Activated naive CD8-positive, alpha-beta T cell treated with anti-CD3 and anti-CD28 coated beads, Interleukin-2, amount 50 U/mL, for 24 hours (primary cell): ENCODE results near the gene FUCA1.

Experiments
- ATAC-seq: fragments of 150-1000 bp; cut with Tn5 transposase; one replicate; pipeline ENCODE4 v1.10.0; 2021
- DNase-seq: peaks from one replicate; pipeline ENCODE4 v3.0.0; 2021
- H3K27ac Mint-ChIP-seq: one replicate; pipeline ENCODE4 v1.8.0; 2021; ENCODE audit warnings: mild to moderate bottlenecking, mixed read lengths
- H3K27me3 Mint-ChIP-seq: one replicate; pipeline ENCODE4 v1.8.0; 2021; ENCODE audit warnings: mixed read lengths
- H3K36me3 Mint-ChIP-seq: one replicate; pipeline ENCODE4 v1.8.0; 2021; ENCODE audit warnings: low read depth, mixed read lengths
- H3K4me1 Mint-ChIP-seq: one replicate; pipeline ENCODE4 v1.8.0; 2021; ENCODE audit warnings: mixed read lengths
- H3K4me3 Mint-ChIP-seq: one replicate; pipeline ENCODE4 v1.8.0; 2021; ENCODE audit warnings: mild to moderate bottlenecking, moderate library complexity, mixed read lengths
- H3K9me3 Mint-ChIP-seq: one replicate; pipeline ENCODE4 v1.8.0; 2021; ENCODE audit warnings: mixed read lengths

FUCA1 gene

DNA sequence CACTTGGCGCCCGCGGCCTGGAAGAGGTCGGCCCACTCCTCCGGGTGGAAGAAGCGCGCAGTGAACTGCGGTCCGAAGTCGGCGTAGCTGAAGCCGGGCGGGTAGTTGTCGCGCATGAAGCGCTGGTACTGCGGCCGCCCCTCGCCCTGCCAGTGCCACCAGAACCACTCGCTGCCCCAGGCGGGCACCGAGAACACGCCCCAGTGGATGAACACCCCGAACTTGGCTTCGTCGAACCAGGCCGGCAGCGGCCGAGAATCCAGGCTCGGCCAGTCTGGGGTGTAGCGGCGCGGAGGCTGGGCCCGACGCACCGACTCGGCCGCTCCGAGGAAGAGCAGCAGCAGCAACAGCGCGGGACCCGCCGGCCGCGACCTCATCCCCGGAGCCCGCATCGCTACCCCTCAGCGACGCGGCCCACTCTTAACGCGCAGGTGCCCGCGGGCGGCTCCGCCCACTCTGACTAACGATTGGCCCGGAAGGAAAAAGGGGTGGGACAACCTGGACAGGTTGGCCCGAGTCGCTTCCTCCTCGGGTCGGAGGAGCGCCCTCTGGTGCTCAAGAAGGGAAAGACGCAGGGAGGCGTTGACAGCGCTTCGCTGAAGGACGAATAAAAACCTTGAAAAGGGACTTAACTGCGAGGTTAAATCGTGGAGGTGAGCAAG is at the start of gene FUCA1:
Gene FUCA1, minus strand, starts transcription at position 396 of the 662 bp plus-strand sequence. Its CDS starts 4 bp downstream, at position 392.
- Mint-ChIP-seq H3K27ac (peak within 1 kb of the TSS; percentile 65), H3K4me3 (peak within 1 kb of the TSS; percentile 76), H3K4me1 (peaks cover 20% of the 10 kb centered on the region), H3K27me3 (peaks cover 3% of the 10 kb centered on the region), H3K9me3 (no peaks in the 10 kb centered on the region), H3K36me3 (peaks cover 9% of the 10 kb centered on the region)
- DNase-seq (peak; percentile 93), ATAC-seq (peak; percentile 96)

GRCh38 chr1:23916209-23917131 is 48.4 kb upstream of the FUCA1 start:
- Mint-ChIP-seq H3K4me3 (no peak overlapping the region), H3K27ac (no peak overlapping the region), H3K9me3 (no peaks in the 10 kb centered on the region), H3K36me3 (no peaks in the 10 kb centered on the region), H3K27me3 (no peaks in the 10 kb centered on the region), H3K4me1 (peaks cover 33% of the 10 kb centered on the region)
- ATAC-seq (peak; percentile 96), DNase-seq (peak; percentile 67)

DNA sequence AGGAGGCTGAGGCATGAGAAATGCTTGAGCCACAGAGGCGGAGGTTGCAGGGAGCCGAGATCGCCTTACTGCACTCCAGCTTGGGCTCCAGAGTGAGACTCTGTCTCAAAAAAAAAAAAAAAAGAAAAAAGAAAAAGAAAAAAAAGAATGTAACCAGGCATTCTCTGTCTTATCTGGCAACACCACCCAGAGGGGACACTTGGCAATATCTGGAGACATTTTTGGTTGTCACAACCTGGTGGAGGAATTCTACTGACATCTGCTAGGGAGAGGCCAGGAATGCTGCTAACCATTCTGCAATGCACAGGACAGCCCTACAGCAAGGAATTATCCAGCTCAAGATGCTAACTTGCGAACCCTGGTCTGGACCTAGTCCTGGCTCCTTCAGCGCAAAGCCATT is 47.4 kb upstream of the FUCA1 start:
- Mint-ChIP-seq H3K9me3 (no peaks in the 10 kb centered on the region), H3K27ac (no peak overlapping the region), H3K4me1 (peaks cover 43% of the 10 kb centered on the region), H3K36me3 (peaks cover 2% of the 10 kb centered on the region), H3K4me3 (no peak overlapping the region), H3K27me3 (no peaks in the 10 kb centered on the region)
- ATAC-seq (no peak), DNase-seq (no peak)

DNA sequence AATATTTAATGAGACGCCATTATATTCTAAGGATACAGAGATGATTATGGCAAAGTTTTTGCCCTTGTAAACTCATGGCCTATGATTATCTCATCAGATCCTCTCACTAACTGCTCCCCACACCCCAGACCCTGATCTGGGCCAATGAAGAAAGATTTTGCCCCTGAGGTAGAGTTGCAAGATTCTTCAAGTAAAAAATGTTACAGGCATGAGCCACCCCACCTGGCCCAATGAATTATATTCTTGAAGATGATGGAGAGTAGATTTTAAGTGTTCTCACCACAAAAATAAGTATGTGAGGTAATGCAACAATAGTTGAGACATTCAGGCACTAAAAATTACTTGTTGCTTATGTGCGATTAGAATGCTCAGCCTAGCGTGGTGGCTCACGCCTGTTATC is 46.8 kb upstream of the FUCA1 start:
- H3K4me1 Mint-ChIP-seq = peaks cover 47% of the 10 kb centered on the region
- H3K27ac Mint-ChIP-seq = no peak overlapping the region
- no peak for DNase-seq
- H3K36me3 Mint-ChIP-seq = peaks cover 2% of the 10 kb centered on the region
- H3K9me3 Mint-ChIP-seq = no peaks in the 10 kb centered on the region
- H3K4me3 Mint-ChIP-seq = no peak overlapping the region
- no peaks in the 10 kb centered on the region for H3K27me3 Mint-ChIP-seq
- ATAC-seq = no peak

DNA sequence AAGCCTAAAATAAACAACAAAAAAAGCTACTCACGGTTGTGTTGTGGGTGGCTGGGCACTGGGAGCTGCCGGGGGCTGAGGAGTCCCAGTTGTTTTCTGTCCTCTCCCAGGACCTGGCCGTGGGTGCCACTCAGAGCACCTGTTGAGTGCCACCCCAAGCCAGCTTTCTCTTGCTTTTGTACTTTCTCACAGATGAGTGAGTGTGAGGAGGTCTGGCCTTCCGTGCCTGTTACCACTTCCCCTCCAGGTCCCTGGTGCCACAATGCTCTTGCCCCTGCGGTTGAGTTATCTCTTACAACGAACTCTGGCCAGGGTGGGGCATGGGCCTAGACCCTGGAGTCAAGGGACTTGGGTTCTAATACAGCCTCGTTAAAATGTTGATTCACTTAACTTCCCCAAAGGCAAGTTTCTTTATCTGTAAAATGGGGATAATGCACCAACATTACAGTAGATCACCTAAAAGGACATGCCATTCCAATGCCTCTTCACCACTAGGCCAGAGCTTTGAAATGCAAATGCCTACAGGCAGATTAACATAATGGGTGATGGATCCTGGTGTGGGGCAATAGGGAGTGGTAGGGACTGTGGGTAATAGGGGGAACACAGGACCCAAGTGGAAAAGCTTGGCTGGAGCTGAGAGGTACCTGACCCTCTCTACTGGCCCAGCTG is 45.3 kb upstream of the FUCA1 start, which contains the start of gene CNR2:
Gene CNR2, minus strand, starts transcription at position 151 of the 669 bp plus-strand sequence. CDS start 37,745 bp downstream, outside the sequence.
- Mint-ChIP-seq H3K36me3 (peaks cover 2% of the 10 kb centered on the region), H3K27me3 (no peaks in the 10 kb centered on the region), H3K27ac (peak within 1 kb of the TSS; percentile 63), H3K9me3 (no peaks in the 10 kb centered on the region), H3K4me3 (peak within 1 kb of the TSS; percentile 71), H3K4me1 (peaks cover 59% of the 10 kb centered on the region)
- ATAC-seq (no peak), DNase-seq (peak; percentile 32)

DNA sequence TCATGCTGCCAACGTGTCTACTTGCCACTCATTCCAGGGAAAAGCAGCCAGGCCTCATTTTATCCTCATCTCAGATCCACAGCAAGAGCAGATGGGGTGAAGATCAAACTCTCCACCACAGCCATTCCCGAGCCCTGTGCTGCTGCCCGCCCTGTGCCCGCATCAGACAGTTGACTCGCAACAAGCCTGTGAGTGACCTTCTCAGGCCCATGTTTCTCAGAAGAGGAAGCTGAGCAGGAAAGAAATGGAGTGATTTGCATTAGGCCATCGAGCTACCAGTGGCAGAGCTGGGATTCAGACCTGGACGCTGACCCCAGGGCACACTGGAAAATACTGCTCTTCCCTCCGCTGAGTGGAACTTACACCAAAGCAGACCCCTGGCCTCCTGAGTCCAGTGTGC is 43.8 kb upstream of the FUCA1 start:
- H3K4me3 Mint-ChIP-seq = peak overlapping the region; percentile 71
- peaks cover 2% of the 10 kb centered on the region for H3K36me3 Mint-ChIP-seq
- H3K27me3 Mint-ChIP-seq = no peaks in the 10 kb centered on the region
- no peak for ATAC-seq
- peak overlapping the region; percentile 8 for H3K27ac Mint-ChIP-seq
- no peak for DNase-seq
- peaks cover 65% of the 10 kb centered on the region for H3K4me1 Mint-ChIP-seq
- H3K9me3 Mint-ChIP-seq = no peaks in the 10 kb centered on the region

GRCh38 chr1:23910553-23911246 is 42.6 kb upstream of the FUCA1 start:
- H3K4me1 Mint-ChIP-seq = peaks cover 63% of the 10 kb centered on the region
- H3K9me3 Mint-ChIP-seq = no peaks in the 10 kb centered on the region
- H3K36me3 Mint-ChIP-seq = peaks cover 2% of the 10 kb centered on the region
- H3K27me3 Mint-ChIP-seq = no peaks in the 10 kb centered on the region
- peak; percentile 30 for DNase-seq
- ATAC-seq = peak; percentile 23
- H3K4me3 Mint-ChIP-seq = peak overlapping the region; percentile 52
- H3K27ac Mint-ChIP-seq = peak overlapping the region; percentile 73

GRCh38 chr1:23910144-23910543 is 42.1 kb upstream of the FUCA1 start:
- peak overlapping the region; percentile 42 for H3K4me3 Mint-ChIP-seq
- ATAC-seq (no peak), DNase-seq (peak; percentile 10)
- H3K27ac Mint-ChIP-seq = peak overlapping the region; percentile 18
- H3K27me3 Mint-ChIP-seq = no peaks in the 10 kb centered on the region
- H3K9me3 Mint-ChIP-seq = no peaks in the 10 kb centered on the region
- H3K4me1 Mint-ChIP-seq = peaks cover 67% of the 10 kb centered on the region
- H3K36me3 Mint-ChIP-seq = peaks cover 2% of the 10 kb centered on the region

- Mint-ChIP-seq H3K27ac (peak overlapping the region; percentile 56), H3K27me3 (no peaks in the 10 kb centered on the region), H3K4me1 (peaks cover 74% of the 10 kb centered on the region), H3K9me3 (no peaks in the 10 kb centered on the region), H3K4me3 (peak overlapping the region; percentile 58), H3K36me3 (peaks cover 2% of the 10 kb centered on the region)
- DNase-seq = peak; percentile 15
- ATAC-seq = no peak
Measured at GRCh38 chr1:23909412-23909811, 41.3 kb upstream of the FUCA1 start.

DNA sequence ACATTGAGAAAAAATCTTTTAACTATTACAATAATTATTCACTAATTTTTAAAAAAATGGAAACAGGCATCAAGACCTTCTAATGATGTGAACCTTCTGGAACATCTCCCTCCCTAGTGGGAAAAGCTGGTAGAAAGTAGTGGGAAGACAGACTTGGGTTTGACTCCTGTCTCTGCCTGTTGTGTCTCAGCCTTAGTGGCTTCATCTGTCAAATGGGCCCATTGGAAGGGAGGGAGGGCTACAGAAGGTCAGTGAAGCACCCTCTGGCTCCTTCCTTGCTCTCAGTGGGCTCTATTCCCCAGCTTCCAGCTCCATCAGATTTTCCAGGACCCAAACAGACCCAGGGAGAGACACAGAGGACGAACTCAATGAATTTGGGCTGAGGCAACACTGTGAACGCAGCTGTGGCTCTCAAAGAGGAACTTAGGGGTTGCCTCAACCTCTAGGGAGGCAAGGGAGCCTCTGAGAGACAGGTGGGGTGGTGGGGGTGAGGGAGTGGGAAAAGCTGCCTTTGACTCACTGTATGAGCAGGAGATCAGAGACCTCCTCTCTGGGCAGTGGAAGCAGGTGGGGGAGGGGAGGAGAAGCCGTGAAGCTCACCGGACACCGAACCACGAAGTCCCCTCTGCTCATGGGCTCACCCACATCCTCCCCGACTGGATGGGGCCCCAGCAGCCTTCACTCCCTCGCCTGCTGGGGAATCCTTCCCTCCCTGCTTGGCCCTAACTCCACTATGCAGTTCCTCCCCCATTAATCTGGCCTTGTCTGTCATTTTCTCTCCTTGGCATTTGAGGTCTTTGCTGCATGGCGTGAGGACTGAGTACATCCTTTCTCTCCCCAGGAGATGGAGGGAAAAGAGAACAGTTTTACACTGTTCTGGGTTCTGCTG is 40.6 kb upstream of the FUCA1 start:
- Mint-ChIP-seq H3K4me1 (peaks cover 74% of the 10 kb centered on the region), H3K4me3 (peak overlapping the region; percentile 58), H3K36me3 (peaks cover 2% of the 10 kb centered on the region), H3K27me3 (peaks cover under 1% of the 10 kb centered on the region), H3K9me3 (no peaks in the 10 kb centered on the region), H3K27ac (peak overlapping the region; percentile 76)
- ATAC-seq = peak; percentile 3
- DNase-seq = peak; percentile 50

DNA sequence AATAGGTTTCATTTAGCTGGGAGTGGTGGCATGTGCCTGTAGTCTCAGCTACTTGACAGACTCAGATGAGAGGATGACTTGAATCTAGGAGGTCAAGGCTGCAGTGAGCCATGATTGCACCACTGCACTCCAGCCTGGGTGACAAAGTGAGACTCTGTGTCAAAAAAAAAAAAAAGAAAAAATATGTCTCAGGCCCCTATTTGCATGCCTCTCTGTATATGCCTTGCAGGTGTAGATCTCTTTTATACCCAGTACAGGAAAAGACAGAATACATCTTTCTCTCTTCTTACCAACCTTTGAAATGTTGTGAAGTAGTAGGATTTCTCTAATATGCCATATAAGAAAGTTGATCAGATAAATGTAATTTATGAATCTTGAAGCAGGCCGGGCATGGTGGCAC is 38.6 kb upstream of the FUCA1 start:
- H3K27me3 Mint-ChIP-seq = peaks cover 3% of the 10 kb centered on the region
- H3K9me3 Mint-ChIP-seq = no peaks in the 10 kb centered on the region
- no peak overlapping the region for H3K27ac Mint-ChIP-seq
- DNase-seq (no peak), ATAC-seq (no peak)
- peaks cover 2% of the 10 kb centered on the region for H3K36me3 Mint-ChIP-seq
- no peak overlapping the region for H3K4me3 Mint-ChIP-seq
- H3K4me1 Mint-ChIP-seq = peaks cover 63% of the 10 kb centered on the region

- H3K4me1 Mint-ChIP-seq = peaks cover 54% of the 10 kb centered on the region
- no peaks in the 10 kb centered on the region for H3K9me3 Mint-ChIP-seq
- DNase-seq = no peak
- H3K36me3 Mint-ChIP-seq = no peaks in the 10 kb centered on the region
- peak overlapping the region; percentile 18 for H3K27ac Mint-ChIP-seq
- no peak overlapping the region for H3K4me3 Mint-ChIP-seq
- peaks cover 3% of the 10 kb centered on the region for H3K27me3 Mint-ChIP-seq
- no peak for ATAC-seq
Measured at GRCh38 chr1:23905461-23906025, 37.5 kb upstream of the FUCA1 start.

DNA sequence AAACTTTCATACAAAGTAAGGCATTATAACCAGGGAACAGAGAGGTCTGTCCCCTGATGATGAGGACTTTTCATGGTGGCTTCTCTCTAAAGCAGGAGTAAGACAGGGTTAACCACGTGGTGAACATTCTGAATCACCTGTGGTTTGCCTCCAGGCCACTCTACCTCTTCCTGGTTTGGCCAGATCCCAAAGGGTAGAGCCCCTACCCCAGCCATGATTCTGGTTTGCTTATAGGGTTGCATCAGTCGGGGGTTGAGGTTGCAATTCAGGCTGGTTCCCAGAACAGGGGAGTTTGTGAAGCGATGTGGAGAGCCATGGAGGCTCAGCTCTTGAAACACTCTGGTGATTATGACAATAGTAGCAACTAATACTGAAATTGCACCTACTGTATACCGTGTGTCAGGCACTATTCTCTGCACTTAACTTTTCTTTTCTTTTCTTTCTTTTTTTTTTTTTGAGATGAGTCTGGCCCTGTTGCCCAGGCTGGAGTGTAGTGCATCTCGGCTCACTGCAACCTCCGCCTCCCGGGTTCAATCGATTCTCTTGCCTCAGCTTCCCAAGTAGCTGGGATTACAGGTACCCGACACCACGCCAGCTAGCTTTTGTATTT is 36.8 kb upstream of the FUCA1 start:
- peak; percentile 82 for ATAC-seq
- H3K27ac Mint-ChIP-seq = peak overlapping the region; percentile 61
- peak; percentile 51 for DNase-seq
- H3K4me3 Mint-ChIP-seq = peak overlapping the region; percentile 29
- H3K27me3 Mint-ChIP-seq = peaks cover 3% of the 10 kb centered on the region
- H3K36me3 Mint-ChIP-seq = no peaks in the 10 kb centered on the region
- no peaks in the 10 kb centered on the region for H3K9me3 Mint-ChIP-seq
- H3K4me1 Mint-ChIP-seq = peaks cover 53% of the 10 kb centered on the region
